ENCODE results near the gene CASZ1. TPM values are rescaled to one million over a fixed set of nuclear protein-coding genes. Genes with fewer than 3 reads are reported as not detected.

Gene CASZ1
- total RNA-seq, 4 donors from 2014 or later = 13.1 to 33.7 (median 20.9) TPM

- no peak for DNase-seq
- H3K27me3 ChIP-seq = no peaks in the 10 kb centered on the region
- H3K4me1 ChIP-seq = peaks cover 5 to 64% (median 14%) of the 10 kb centered on the region in 3 donors
- no peak overlapping the region for H3K4me3 ChIP-seq
- no peak for TF ChIP-seq CTCF (IDR thresholded peaks at IDR 0.05)
- no peak for TF ChIP-seq POLR2A (IDR thresholded peaks at IDR 0.05)
- intact Hi-C loops (cut with DNase I) = no loop called here
- no peaks in the 10 kb centered on the region for H3K9me3 ChIP-seq
- H3K27ac ChIP-seq = peak overlapping the region in 1 of 4 donors; percentile 17
- peaks cover 3 to 100% (median 10%) of the 10 kb centered on the region in 3 donors for H3K36me3 ChIP-seq
- WGBS, 2 donors = 77 to 90% methylated on average over 7 to 13 of the region's 38 CpGs
These were observed 148.9 kb downstream of the CASZ1 start for GRCh38 chr1:10647414-10648170.

- H3K36me3 ChIP-seq = peaks cover 7 to 100% (median 8%) of the 10 kb centered on the region in 3 donors
- no peak for DNase-seq
- TF ChIP-seq POLR2A (IDR thresholded peaks at IDR 0.05) (no peak), CTCF (IDR thresholded peaks at IDR 0.05) (no peak)
- intact Hi-C loops (cut with DNase I) = no loop called here
- no peaks in the 10 kb centered on the region for H3K27me3 ChIP-seq
- H3K9me3 ChIP-seq = no peaks in the 10 kb centered on the region
- H3K27ac ChIP-seq = no peak overlapping the region
- H3K4me1 ChIP-seq = peaks cover 5 to 64% (median 14%) of the 10 kb centered on the region in 3 donors
- WGBS, 2 donors = 57% methylated on average over 5 of the region's 12 CpGs; no CpG with 5 or more reads in 1 of the 2 donors
- H3K4me3 ChIP-seq = no peak overlapping the region
These were observed 150.0 kb downstream of the CASZ1 start for GRCh38 chr1:10646347-10646861.

GRCh38 chr1:10644307-10645128 is 151.9 kb downstream of the CASZ1 start:
- 77 to 85% methylated on average over 9 to 11 of the region's 32 CpGs for WGBS, 2 donors
- no peak for DNase-seq
- H3K4me3 ChIP-seq = no peak overlapping the region
- TF ChIP-seq POLR2A (IDR thresholded peaks at IDR 0.05) (no peak), CTCF (IDR thresholded peaks at IDR 0.05) (no peak)
- peak overlapping the region in 3 of 4 donors; percentile 5 to 48 (median 9) for H3K27ac ChIP-seq
- intact Hi-C loops (cut with DNase I) = no loop called here
- H3K4me1 ChIP-seq = peaks cover 12 to 77% (median 23%) of the 10 kb centered on the region in 3 donors
- H3K36me3 ChIP-seq = peaks cover 7 to 100% (median 11%) of the 10 kb centered on the region in 3 donors
- no peaks in the 10 kb centered on the region for H3K27me3 ChIP-seq
- H3K9me3 ChIP-seq = no peaks in the 10 kb centered on the region

GRCh38 chr1:10643607-10644306 is 152.7 kb downstream of the CASZ1 start:
- Histone ChIP-seq H3K4me1 (peaks cover 12 to 74% (median 23%) of the 10 kb centered on the region in 3 donors), H3K27me3 (no peaks in the 10 kb centered on the region), H3K36me3 (peaks cover 7 to 98% (median 14%) of the 10 kb centered on the region in 3 donors), H3K9me3 (no peaks in the 10 kb centered on the region), H3K4me3 (no peak overlapping the region), H3K27ac (peak overlapping the region; percentile 5 to 48 (median 11))
- intact Hi-C loops (cut with DNase I) = no loop called here
- 72 to 84% methylated on average over 5 to 7 of the region's 17 CpGs for WGBS, 2 donors
- DNase-seq = no peak
- TF ChIP-seq CTCF (IDR thresholded peaks at IDR 0.05) = no peak
- TF ChIP-seq POLR2A (IDR thresholded peaks at IDR 0.05) = no peak

Measured in esophagus squamous epithelium (tissue), 5 donors.